Measurements from ENCODE around the gene GPR150.
A peak's percentile ranks its signal among the peaks of the same experiment; 100 is the strongest.
"Not testable (repeated sequence)": the region's sequence is repeated elsewhere in the genome, so short reads cannot be mapped to it uniquely, and the experiment has no call there.

Gene GPR150

DNA sequence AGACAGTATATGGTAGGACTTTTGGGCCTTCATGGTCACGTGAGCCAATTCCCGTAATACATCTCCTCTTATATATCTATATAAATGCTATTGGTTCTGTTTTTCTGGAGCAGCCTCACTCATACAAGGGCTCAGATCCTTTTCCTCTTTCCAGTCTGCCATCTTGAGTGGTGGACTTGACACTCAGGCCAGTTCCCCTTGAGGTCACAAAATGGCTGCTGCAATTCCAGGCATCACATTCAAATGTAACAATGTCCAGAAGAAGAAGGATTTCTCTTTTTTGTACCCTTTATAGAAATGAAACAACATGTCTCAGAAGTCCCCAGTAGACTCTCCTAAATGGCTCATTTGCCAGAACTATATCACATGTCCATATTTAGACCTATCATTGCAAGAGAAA, 4.5 kb downstream of the GPR150 start:
- no peak for DNase-seq

GRCh38 chr5:95626701-95627100, 6.8 kb downstream of the GPR150 start:
- no peak for DNase-seq

DNA sequence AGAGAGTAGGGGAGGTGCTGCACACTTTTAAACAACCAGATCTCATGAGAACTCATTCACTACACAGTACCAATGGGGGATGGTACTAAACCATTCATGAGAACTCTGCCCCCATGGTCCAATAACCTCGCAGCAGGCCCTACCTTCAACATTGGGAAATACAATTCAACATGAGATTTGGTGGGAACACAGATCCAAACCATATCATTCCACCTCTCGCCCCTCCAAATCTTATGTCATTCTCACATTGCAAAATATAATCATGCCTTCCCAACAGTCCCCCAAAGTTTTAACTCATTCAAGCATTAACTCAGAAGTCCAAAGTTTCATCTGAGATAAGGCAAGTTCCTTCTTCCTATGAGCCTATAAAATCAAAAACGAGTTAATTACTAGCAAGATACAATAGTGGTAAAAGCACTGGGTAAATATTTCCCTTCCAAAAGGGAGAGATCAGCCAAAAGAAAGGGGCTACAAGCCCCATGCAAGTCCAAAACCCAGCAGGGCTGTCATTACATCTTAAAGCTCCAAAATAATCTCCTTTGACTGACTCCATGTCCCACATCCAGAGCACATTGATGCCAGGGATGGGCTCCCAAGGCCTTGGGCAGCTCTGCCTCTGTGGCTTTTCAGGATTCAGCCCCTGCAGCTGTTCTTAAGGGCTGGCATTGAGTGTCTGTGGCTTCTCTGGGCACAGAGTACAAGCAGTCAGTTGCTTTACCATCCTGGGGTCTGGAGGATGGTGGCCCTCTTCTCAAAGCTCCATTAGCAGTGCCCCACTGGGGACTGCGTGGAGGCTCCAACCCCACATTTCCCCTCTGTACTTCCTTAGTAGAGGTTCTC, 8.3 kb downstream of the GPR150 start:
- no peak for DNase-seq

DNA sequence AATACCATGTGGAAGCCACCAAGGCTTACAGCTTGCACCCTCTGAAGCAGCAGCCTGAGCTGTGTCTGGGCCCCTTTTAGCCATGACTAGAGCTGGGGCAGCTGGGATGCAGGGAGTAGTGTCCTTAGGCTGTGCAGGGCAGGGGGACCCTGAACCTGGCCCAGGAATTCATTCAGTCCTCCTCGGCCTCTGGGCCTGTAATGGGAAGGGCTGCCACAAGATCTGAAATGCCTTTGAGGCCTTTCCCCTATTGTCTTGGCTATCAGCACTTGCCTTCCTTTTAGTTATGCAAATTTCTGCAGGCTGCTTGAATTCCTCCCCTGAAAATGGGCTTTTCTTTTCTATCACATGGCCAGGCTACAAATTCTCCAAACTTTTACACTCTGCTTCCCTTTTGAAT, 9.0 kb downstream of the GPR150 start:
- DNase-seq = no peak

GRCh38 chr5:95630394-95630917, 10.6 kb downstream of the GPR150 start:
- DNase-seq = no peak

DNA sequence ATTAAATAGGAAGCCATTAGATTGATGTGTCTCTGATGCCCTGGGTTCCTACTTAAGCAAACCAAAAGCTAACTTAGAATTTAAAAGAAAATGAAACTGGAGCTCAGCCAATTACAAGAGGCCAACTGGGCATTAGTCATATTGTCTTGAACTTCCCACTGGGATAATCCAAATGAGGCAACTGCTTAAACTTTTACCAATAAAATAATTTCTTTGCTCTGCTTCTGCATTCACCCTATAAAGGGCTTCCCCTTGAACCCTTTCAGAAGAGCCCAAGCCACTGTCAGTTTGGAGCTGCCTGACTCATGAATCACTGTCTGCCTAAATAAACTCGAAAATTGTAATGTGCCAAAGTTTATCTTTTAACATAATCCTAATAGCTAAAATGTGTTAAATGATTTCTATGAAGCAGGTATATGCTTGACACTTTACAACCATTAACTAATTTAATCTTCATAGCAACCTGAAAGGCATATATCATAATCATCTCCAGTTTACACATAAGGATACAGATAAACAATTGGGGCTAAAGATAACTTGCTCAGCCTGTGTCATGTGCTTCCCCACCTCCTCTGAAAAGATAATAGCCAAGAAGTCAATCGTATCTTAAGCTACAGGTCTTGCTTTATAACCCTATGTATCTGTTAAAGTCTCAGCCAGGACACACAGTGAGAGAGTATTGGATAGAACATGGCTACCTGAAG, 11.5 kb downstream of the GPR150 start:
- DNase-seq = no peak

GRCh38 chr5:95631991-95632675, 12.2 kb downstream of the GPR150 start:
- peak; percentile 29 to 91 (median 57) for DNase-seq

- not testable (repeated sequence) for DNase-seq
Observed at GRCh38 chr5:95632942-95633341, 13.1 kb downstream of the GPR150 start.

- DNase-seq = no peak
Observed at GRCh38 chr5:95633671-95634070, 13.8 kb downstream of the GPR150 start.

DNA sequence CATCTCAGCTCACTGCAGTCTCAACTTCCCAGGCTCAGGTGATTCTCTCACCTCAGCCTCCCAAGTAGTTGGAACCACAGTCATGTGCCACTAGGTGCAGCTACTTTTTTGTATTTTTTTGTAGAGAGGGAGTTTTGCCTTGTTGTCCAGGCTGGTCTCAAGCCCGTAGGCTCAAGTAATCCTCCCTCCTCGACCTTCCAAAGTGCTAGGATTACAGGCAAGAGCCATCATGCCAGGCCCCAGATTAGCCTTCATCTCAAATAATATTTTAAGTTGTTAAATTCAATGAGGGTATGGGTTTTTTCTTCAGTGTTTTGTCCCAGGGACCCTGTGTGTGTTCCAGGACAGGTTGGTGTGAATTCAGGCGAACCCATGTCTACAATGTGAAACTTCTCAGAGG, 14.2 kb downstream of the GPR150 start:
- DNase-seq = no peak

GRCh38 chr5:95638632-95639031, 18.7 kb downstream of the GPR150 start:
- DNase-seq = no peak

GRCh38 chr5:95641741-95642220, 21.9 kb downstream of the GPR150 start:
- no peak for DNase-seq

DNA sequence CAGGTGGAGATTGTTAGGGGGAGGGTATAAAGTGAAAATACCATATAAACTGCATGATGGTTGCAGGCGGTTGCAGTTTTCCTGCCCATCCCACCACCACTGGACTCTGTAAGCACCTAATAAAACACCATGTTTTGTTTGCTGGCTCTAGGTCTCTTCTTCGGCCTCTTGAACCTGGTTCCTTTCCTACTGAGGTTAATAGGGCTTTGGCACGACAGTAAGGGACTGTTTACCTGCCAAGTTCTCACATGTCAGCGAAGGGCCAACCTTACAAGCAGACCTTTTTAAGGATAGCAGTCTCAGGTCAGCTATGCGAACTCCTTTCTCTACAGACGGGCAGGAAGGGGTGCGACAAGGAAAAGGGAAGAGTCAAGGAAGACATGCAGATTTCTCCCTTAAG, 23.3 kb downstream of the GPR150 start:
- DNase-seq = no peak

DNA sequence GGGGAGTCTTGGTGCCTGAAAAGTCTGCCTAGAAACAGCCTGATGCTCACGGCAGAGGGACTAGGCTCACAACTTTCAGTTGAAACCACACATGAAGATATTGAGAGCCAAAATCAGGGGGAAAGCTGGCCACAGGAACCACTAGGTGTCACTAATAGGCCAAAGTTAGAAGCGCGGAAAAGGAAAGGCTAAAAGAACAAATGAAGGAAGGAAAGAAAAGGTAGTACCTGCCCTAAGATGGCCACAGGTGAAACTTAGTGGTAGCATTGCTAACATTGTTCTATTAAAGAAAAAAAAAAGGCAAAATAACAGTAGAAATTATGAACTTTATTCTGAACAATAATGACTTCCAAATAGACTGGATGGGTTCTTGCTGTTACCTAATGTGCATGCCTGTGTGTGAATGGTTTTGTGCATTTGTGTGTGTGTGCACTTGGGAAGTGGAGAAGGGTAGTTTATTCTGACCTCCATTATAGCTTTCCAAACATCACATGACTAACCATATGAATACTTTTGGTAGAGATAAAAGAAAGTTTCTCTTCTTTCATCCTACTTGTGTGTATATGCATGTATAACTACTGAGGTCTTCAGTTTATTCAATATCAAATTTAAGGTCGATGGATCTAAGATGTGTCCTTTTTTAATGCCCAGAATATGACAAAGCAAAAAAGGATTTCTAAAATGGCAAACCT, 24.6 kb downstream of the GPR150 start:
- DNase-seq = peak in 3 of 5 donors; percentile 7 to 73 (median 21)

DNA sequence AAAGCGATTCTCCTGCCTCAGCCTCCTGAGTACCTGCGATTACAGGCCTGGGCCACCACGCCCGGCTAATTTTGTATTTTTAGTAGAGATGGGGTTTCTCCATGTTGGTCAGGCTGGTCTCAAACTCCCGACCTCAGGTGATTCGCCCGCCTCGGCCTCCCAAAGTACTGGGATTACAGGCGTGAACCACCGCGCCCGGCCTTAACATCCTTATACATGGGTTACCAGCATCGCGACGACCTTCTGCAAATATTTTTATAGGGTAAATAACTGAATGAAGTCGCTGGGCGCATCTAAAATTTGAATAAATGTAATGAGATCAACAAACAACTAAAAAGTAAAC, 26.3 kb downstream of the GPR150 start:
- not testable (repeated sequence) for DNase-seq

- DNase-seq = peak; percentile 87 to 98 (median 88)
Observed at GRCh38 chr5:95646569-95647431, 26.9 kb downstream of the GPR150 start, which contains the start of gene RFESD. Gene RFESD, plus strand, starts transcription at chr5:95646777. Its CDS starts 5,495 bp downstream, at chr5:95652272.

DNA sequence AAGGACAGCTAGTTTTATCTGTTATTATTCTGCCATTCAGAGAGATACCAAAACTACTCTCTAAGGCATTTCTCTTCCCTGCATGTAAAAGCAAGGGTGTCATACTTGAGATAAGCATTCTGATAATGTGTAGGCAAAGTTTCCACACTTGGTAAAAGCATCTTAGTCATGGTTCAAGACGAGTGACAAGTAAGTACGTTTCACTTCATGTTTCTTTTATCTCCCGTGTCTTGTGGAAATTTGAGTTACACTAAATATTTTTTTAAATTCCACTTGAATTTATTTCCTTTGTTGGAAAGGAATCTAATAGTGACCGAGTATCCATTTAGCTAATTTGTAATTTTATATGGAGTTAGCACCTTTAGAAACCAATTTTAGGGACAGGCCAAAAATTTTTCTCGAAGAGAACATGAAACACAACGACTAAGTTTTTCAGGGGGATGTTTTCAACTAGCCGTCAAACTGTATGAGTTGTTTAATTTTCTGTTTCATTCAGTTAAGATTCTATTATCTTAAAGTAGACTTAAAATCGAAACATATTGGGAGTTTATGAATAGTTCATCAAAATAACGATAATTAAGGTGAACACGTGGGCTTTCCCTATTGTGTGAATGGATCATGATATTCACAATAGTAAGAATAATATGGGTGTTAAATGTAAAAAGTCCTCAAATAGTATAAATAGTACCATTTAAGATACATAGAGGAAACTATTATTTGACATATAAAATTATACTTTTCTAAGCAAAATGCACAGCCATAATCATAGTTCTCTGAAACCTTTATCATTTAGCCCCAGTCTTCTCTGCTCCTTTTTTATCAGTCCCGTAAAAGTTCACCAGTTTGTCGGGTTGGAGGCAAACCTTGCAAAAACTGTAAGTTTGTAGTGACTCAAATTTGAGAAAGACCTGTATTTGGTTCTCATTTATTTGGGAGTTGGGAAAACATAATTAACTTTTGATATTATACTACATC, 28.3 kb downstream of the GPR150 start:
- DNase-seq = peak in 1 of 5 donors; percentile 53

GRCh38 chr5:95649274-95649673, 29.4 kb downstream of the GPR150 start:
- no peak for DNase-seq

- DNase-seq = no peak
Observed at GRCh38 chr5:95649842-95650620, 30.1 kb downstream of the GPR150 start.

Measured in T-helper 1 cell (primary cell).